AG09309 (cell line): ENCODE data around the gene PPHLN1.

Experiments used
- DNase-seq: peaks from one replicate; pipeline ENCODE4 v3.0.0-alpha.2; 2010; ENCODE audit warnings: low read depth
- H3K4me3 ChIP-seq: 2 replicates; pipeline ENCODE4 v1.5.1; 2011; ENCODE audit warnings: mild to moderate bottlenecking, low read depth, low read length, moderate library complexity; ENCODE audit not compliant: control insufficient read depth
- CTCF ChIP-seq: IDR thresholded peaks from 2 replicates; pipeline ENCODE4 v1.5.1; 2011; ENCODE audit warnings: mild to moderate bottlenecking, low read depth, low read length, inconsistent platforms; ENCODE audit not compliant: insufficient read depth, control insufficient read depth; ENCODE audit errors: missing control alignments

Gene PPHLN1

GRCh38 chr12:42356344-42356743 lies 30.4 kb downstream of the PPHLN1 start:
- TF ChIP-seq CTCF = no peak
- no peak for DNase-seq
- no peak overlapping the region for H3K4me3 ChIP-seq

- DNase-seq = no peak
- H3K4me3 ChIP-seq = no peak overlapping the region
- no peak for TF ChIP-seq CTCF
These were observed 34.9 kb downstream of the PPHLN1 start for GRCh38 chr12:42360747-42361403.

- TF ChIP-seq CTCF = no peak
- H3K4me3 ChIP-seq = no peak overlapping the region
- DNase-seq = no peak
These were observed 36.1 kb downstream of the PPHLN1 start for GRCh38 chr12:42361909-42362646.

GRCh38 chr12:42362647-42363260 lies 36.8 kb downstream of the PPHLN1 start:
- H3K4me3 ChIP-seq = no peak overlapping the region
- no peak for DNase-seq
- TF ChIP-seq CTCF = no peak

GRCh38 chr12:42364692-42365091 lies 38.7 kb downstream of the PPHLN1 start:
- DNase-seq = no peak
- no peak for TF ChIP-seq CTCF
- no peak overlapping the region for H3K4me3 ChIP-seq

- DNase-seq = no peak
- no peak overlapping the region for H3K4me3 ChIP-seq
- no peak for TF ChIP-seq CTCF
These were observed 39.5 kb downstream of the PPHLN1 start for GRCh38 chr12:42365486-42365885.
